Neural cell (in vitro differentiated cells): ENCODE results near the gene PM20D2.

Source experiments
- CTCF ChIP-seq: fragments of 450-650 bp; IDR thresholded peaks from 2 replicates; pipeline ENCODE4 v1.5.1; 2014; ENCODE audit warnings: antibody characterized with exemption, mild to moderate bottlenecking, moderate library complexity; ENCODE audit not compliant: poor library complexity, severe bottlenecking
- SMC3 ChIP-seq: fragments of 450-650 bp; conservative IDR thresholded peaks from 2 replicates; pipeline ENCODE4 v1.6.1; 2014; ENCODE audit warnings: antibody characterized with exemption, mild to moderate bottlenecking, moderate library complexity; ENCODE audit not compliant: poor library complexity

- no peak for TF ChIP-seq SMC3
- no peak for TF ChIP-seq CTCF
These were observed 1.4 kb upstream of the PM20D2 start for GRCh38 chr6:89144354-89144906.
